Measurements from ENCODE around the gene TAL1. TPM values are rescaled to one million over a fixed set of nuclear protein-coding genes. Genes with fewer than 3 reads are reported as not detected.
"Not testable (repeated sequence)": the region's sequence is repeated elsewhere in the genome, so short reads cannot be mapped to it uniquely, and the experiment has no call there.

Gene TAL1
- total and polyA plus RNA-seq, 2 of the 8 experiments (the other 6 are each of a cell fraction or from before 2014, with no cell fraction given) = 0.09 to 0.15 TPM

DNA sequence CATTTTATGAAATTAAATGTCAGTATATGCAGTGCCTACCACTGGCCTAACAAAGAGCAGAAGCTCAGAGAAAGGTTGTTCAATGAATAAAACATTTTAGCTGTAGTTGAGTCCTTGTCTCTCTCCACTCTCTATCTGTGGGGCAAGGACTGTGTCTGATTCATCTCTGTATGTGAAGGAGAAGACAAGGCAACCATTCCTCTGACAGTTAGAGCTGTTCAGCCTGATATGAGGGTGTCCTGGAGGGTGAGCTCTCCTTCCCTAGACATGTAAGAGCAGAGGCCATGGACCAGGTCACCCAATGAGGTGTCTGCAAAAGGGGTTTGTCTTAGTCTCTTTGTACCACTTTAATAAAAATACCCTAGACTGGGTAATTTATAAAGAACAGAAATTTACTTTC is 37.7 kb downstream of the TAL1 start (continued):
- TF ChIP-seq CHD1 (IDR thresholded peaks at IDR 0.05; ENCODE audit: low read depth, low read length) (no peak), FOSL1 (IDR thresholded peaks at IDR 0.05; ENCODE audit: insufficient read depth, low read depth, low read length) (no peak), ASH2L (IDR thresholded peaks at IDR 0.05; ENCODE audit: low read length) (no peak), TCF12 (IDR thresholded peaks at IDR 0.05; ENCODE audit: low read depth, low read length) (no peak)
- TF ChIP-seq, protein P1, sequence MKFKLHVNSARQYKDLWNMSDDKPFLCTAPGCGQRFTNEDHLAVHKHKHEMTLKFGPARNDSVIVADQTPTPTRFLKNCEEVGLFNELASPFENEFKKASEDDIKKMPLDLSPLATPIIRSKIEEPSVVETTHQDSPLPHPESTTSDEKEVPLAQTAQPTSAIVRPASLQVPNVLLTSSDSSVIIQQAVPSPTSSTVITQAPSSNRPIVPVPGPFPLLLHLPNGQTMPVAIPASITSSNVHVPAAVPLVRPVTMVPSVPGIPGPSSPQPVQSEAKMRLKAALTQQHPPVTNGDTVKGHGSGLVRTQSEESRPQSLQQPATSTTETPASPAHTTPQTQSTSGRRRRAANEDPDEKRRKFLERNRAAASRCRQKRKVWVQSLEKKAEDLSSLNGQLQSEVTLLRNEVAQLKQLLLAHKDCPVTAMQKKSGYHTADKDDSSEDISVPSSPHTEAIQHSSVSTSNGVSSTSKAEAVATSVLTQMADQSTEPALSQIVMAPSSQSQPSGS (IDR thresholded peaks at IDR 0.05; ENCODE audit: low read length) = no peak

DNA sequence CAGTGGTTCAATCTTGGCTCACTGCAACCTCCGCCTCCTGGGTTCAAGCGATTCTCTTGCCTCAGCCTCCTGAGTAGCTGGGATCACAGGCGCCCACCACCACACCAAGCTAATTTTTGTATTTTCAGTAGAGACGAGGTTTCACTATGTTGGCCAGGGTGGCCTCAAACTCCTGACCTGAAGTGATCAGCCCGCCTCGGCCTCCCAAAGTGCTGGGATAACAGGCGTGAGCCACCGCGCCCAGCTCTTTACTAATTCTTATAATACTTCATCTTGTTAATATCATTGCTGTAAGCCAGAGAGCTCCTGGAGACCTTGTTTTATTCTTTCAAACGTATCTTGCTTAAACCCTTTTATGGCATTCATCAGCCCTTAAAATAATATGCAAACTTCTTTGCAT is 38.5 kb downstream of the TAL1 start:
- H4K91ac ChIP-seq (replicated peaks; ENCODE audit: insufficient read length, low read length); H2BK20ac ChIP-seq (ENCODE audit: low read length); H2BK5ac ChIP-seq (ENCODE audit: low read depth, low read length); H3K4me3 ChIP-seq (ENCODE audit: extremely low read depth in 1 of 4, insufficient read depth in 2 of 4, low read depth in 3 of 4, low read length in 4 of 4); H2AK5ac ChIP-seq (ENCODE audit: low read depth, low read length); H4K5ac ChIP-seq (ENCODE audit: insufficient read length, low read depth, low read length); H3K36me3 ChIP-seq (ENCODE audit: control insufficient read depth in 2 of 4, insufficient read depth in 4 of 4, low read length in 3 of 4); H4K8ac ChIP-seq (ENCODE audit: extremely low read depth, insufficient read depth, low read length); H3K23ac ChIP-seq (ENCODE audit: insufficient read length); H3K14ac ChIP-seq (ENCODE audit: insufficient read length); H3K4ac ChIP-seq (replicated peaks; ENCODE audit: insufficient read length, low read depth, low read length); H2BK12ac ChIP-seq (ENCODE audit: low read depth, low read length); H3K27ac ChIP-seq (ENCODE audit: low read depth, low read length); H2BK120ac ChIP-seq (replicated peaks; ENCODE audit: low read depth, low read length); H3K79me1 ChIP-seq (ENCODE audit: low read depth, low read length); H2BK15ac ChIP-seq (ENCODE audit: low read length); H3K9ac ChIP-seq (replicated peaks in 1 of 4; ENCODE audit: extremely low read depth in 1 of 4, low read depth in 3 of 4, low read length in 3 of 4); H3K18ac ChIP-seq (ENCODE audit: extremely low read depth, low read length); H3K9me3 ChIP-seq (ENCODE audit: insufficient read depth in 2 of 2, low read depth in 1 of 2, low read length in 1 of 2); FAIRE-seq; H3K4me2 ChIP-seq (ENCODE audit: insufficient read depth in 1 of 2, low read depth in 2 of 2, low read length in 2 of 2); H3K23me2 ChIP-seq (ENCODE audit: low read depth, low read length); H3K79me2 ChIP-seq (ENCODE audit: control insufficient read depth in 1 of 2, insufficient read depth in 2 of 2, low read length in 2 of 2); H4K20me1 ChIP-seq (replicated peaks in 1 of 2; ENCODE audit: control insufficient read depth in 1 of 2, insufficient read depth in 2 of 2, low read length in 2 of 2); H2AFZ ChIP-seq (ENCODE audit: low read length); H3K56ac ChIP-seq (replicated peaks; ENCODE audit: insufficient read length, low read depth, low read length): not testable (repeated sequence)
- ChIA-PET CTCF (ENCODE audit: partially characterized antibody) (interaction anchor here (0.7 to 14.2 kb wide), 25 partner anchors 8 to 630 kb away, joined by 3 to 207 read pairs (median 6); no protein-coding TSS in a partner anchor), POLR2A (ENCODE audit: partially characterized antibody) (interaction anchor here (0.6 to 2.6 kb wide), 9 partner anchors 12 to 121 kb away, joined by 3 to 10 read pairs (median 3); partner anchors contain the start of gene STIL)
- Histone ChIP-seq H3K27me3 (replicated peaks in 1 of 4; ENCODE audit: control insufficient read depth in 3 of 4, extremely low read depth in 1 of 4, insufficient read depth in 3 of 4, low read length in 3 of 4) (peaks cover 0 to 17% (median 12%) of the 10 kb centered on the region in 4 experiments; a peak in 3 of 7 replicates), H3K4me1 (replicated peaks in 1 of 4; ENCODE audit: control insufficient read depth in 3 of 4, insufficient read depth in 4 of 4, low read length in 3 of 4) (peaks cover 5 to 22% (median 12%) of the 10 kb centered on the region in 4 experiments)
- 81% methylated on average over 10 of the region's 10 CpGs; no CpG with 5 or more reads in 1 of the 2 experiments for WGBS, 2 experiments (ENCODE audit: extremely low coverage in 1 of 2, insufficient coverage in 1 of 2, insufficient read length in 1 of 2, insufficient replicate concordance in 2 of 2, low coverage in 1 of 2, low lambda C conversion rate in 2 of 2, missing lambda C conversion rate in 1 of 2)
- peak in 1 of 2 experiments; percentile 43 for DNase-seq (ENCODE audit: low read depth in 1 of 2, low spot score in 2 of 2)

Data from H1 (cell line).